Measurements from ENCODE around the gene SIGLEC8.

GRCh38 chr19:51472607-51473006 is 14.4 kb upstream of the SIGLEC8 start:
- TF ChIP-seq CTCF (IDR thresholded peaks at IDR 0.05) (no peak), POLR2A (IDR thresholded peaks at IDR 0.05) (no peak), POLR2AphosphoS5 (IDR thresholded peaks at IDR 0.05; ENCODE audit: insufficient read depth in 1 of 2, low read depth in 1 of 2) (no peak)
